ENCODE measurements around the gene ZWILCH. TPM values are rescaled to one million over a fixed set of nuclear protein-coding genes. Genes with fewer than 3 reads are reported as not detected.
"Not testable (repeated sequence)": the region's sequence is repeated elsewhere in the genome, so short reads cannot be mapped to it uniquely, and the experiment has no call there.

Gene ZWILCH
- total and polyA plus RNA-seq, 9 of the 15 experiments (the other 6 are each of a cell fraction or from before 2014, with no cell fraction given): 32.8 to 94.2 (median 52.1) TPM

DNA sequence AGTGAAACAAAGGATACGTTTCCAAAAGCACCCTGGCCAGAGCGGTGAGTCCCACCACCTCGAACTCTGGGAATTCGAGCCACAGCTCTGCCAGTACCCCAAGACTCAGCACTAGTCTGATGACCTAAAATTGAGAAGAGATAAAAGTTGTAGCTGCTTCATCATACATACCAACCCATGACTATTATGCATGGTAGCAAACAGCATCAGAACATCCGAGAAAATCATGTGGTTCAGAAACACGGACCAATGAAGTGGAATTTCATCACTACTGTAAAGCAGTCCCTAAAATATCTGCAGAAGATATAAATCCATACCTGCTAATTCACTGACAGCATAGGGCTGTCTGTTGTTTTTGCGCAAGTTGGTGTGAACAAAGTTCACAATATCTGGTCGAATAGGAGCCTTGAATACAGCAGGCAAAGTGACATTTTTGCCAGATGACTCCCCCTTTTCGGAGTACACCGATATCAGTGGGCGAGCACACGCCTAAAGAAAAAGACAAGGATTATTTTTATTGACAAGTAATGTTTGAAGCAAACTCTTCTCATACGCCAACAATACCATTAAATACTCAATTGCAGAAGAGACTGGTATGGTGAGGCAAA, 2.0 kb upstream of the ZWILCH start:
- H3K4me1 ChIP-seq (replicated peaks in 1 of 2; ENCODE audit: control insufficient read depth in 2 of 2, insufficient read depth in 2 of 2, low read length in 2 of 2): peaks cover 12 to 16% of the 10 kb centered on the region in 2 experiments

More for the DNA sequence above, 2.0 kb upstream of the ZWILCH start:
- H3K9me1 ChIP-seq (ENCODE audit: control insufficient read depth, insufficient read depth, low read length); H3K9me3 ChIP-seq (replicated peaks; ENCODE audit: control insufficient read depth, insufficient read depth, low read depth, low read length); ATAC-seq; in situ Hi-C loops (cut with MboI); intact Hi-C loops (cut with micrococcal nuclease); FAIRE-seq; DNase-seq (ENCODE audit: extremely low read depth in 1 of 4, low spot score in 3 of 4); CTCF ChIA-PET (ENCODE audit: low intra/inter-chr PET ratio); H2AFZ ChIP-seq (ENCODE audit: low read depth, low read length); BruUV-seq (replicated peaks); H3K27me3 ChIP-seq (ENCODE audit: control insufficient read depth in 2 of 2, insufficient read depth in 2 of 2, low read length in 2 of 2); TF ChIP-seq TEAD4 (CRISPR knock-in tag; IDR thresholded peaks at IDR 0.05; ENCODE audit: borderline replicate concordance): not testable (repeated sequence)
- WGBS (ENCODE audit: insufficient coverage, low coverage, missing lambda C conversion rate): 0% methylated on average over 13 of the region's 13 CpGs
- Histone ChIP-seq H3K4me2 (ENCODE audit: insufficient read depth, low read length) (peak overlapping the region; percentile 97), H3K79me2 (ENCODE audit: control insufficient read depth, insufficient read depth, low read length) (peaks cover 82% of the 10 kb centered on the region), H4K20me1 (replicated peaks; ENCODE audit: control insufficient read depth, insufficient read depth, low read length) (peaks cover 36% of the 10 kb centered on the region), H3K4me3 (peak overlapping the region; percentile 71), H3K27ac (ENCODE audit: extremely low read depth, low read depth, low read length) (peak overlapping the region; percentile 97), H3K36me3 (ENCODE audit: control insufficient read depth, insufficient read depth, low read length) (peaks cover 60% of the 10 kb centered on the region), H3K9ac (ENCODE audit: insufficient read depth in 1 of 2, low read depth in 2 of 2, low read length in 2 of 2) (peak overlapping the region; percentile 89 to 98)
- POLR2A ChIA-PET: interaction anchor here (1.2 to 2.4 kb wide), 2 partner anchors 11 to 12 kb away, joined by 3 to 8 read pairs; no protein-coding TSS in a partner anchor
- TF ChIP-seq TEAD4 (IDR thresholded peaks at IDR 0.05; ENCODE audit: low read length) (0 out of 2 replicates have a peak, but pooled peaks have one; percentile 8), HNRNPL (IDR thresholded peaks at IDR 0.05; ENCODE audit: low read depth, low read length) (0 out of 2 replicates have a peak, but pooled peaks have one; percentile 8), POLR2G (IDR thresholded peaks at IDR 0.05; ENCODE audit: low read depth, low read length) (0 out of 2 replicates have a peak, but pooled peaks have one; percentile 35), CEBPB (tag; IDR thresholded peaks at IDR 0.05) (0 out of 2 replicates have a peak, but pooled peaks have one; percentile 17), RBFOX2 (IDR thresholded peaks at IDR 0.05; ENCODE audit: low read depth, low read length) (peak; percentile 47), SIN3A (IDR thresholded peaks at IDR 0.05; ENCODE audit: borderline replicate concordance in 2 of 2, control insufficient read depth in 1 of 2, low read depth in 2 of 2, low read length in 2 of 2) (0 out of 4 replicates have a peak, but pooled peaks of 1 of the 2 experiments have one; percentile 28)
